ENCODE data around the gene METTL16.

Gene METTL16

GRCh38 chr17:2372180-2372579 lies 139.5 kb downstream of the METTL16 start:
- ATAC-seq: no peak
- no peak for TF ChIP-seq RARB (CRISPR knock-in tag; IDR thresholded peaks at IDR 0.05)
- TF ChIP-seq OSR1 (CRISPR knock-in tag; IDR thresholded peaks at IDR 0.05): no peak
- no peak for TF ChIP-seq ZC3H10 (CRISPR knock-in tag; IDR thresholded peaks at IDR 0.05)
- no peak for TF ChIP-seq TOX (CRISPR knock-in tag; IDR thresholded peaks at IDR 0.05; ENCODE audit: borderline replicate concordance)
- TF ChIP-seq POU6F1 (CRISPR knock-in tag; IDR thresholded peaks at IDR 0.05; ENCODE audit: borderline replicate concordance, low read depth): no peak
- TF ChIP-seq ZFP3 (CRISPR knock-in tag; IDR thresholded peaks at IDR 0.05): no peak
- TF ChIP-seq ESRRG (CRISPR knock-in tag; IDR thresholded peaks at IDR 0.05): no peak
- no peak for TF ChIP-seq ZNF70 (CRISPR knock-in tag; IDR thresholded peaks at IDR 0.05)
- no peak for TF ChIP-seq CREB5 (CRISPR knock-in tag; IDR thresholded peaks at IDR 0.05; ENCODE audit: low read depth)
- TF ChIP-seq CSDC2 (CRISPR knock-in tag; IDR thresholded peaks at IDR 0.05): no peak
- TF ChIP-seq GLIS3 (CRISPR knock-in tag; IDR thresholded peaks at IDR 0.05): no peak
- TF ChIP-seq SNAI2 (CRISPR knock-in tag; IDR thresholded peaks at IDR 0.05): no peak
- no peak for TF ChIP-seq CSRNP3 (CRISPR knock-in tag; IDR thresholded peaks at IDR 0.05)
- TF ChIP-seq ISL1 (CRISPR knock-in tag; IDR thresholded peaks at IDR 0.05): no peak
- no peak for TF ChIP-seq PATZ1 (CRISPR knock-in tag; IDR thresholded peaks at IDR 0.05; ENCODE audit: borderline replicate concordance)

GRCh38 chr17:2371183-2372130 lies 140.2 kb downstream of the METTL16 start:
- ATAC-seq: no peak
- TF ChIP-seq CSRNP3 (CRISPR knock-in tag; IDR thresholded peaks at IDR 0.05) (no peak), PATZ1 (CRISPR knock-in tag; IDR thresholded peaks at IDR 0.05; ENCODE audit: borderline replicate concordance) (no peak), CREB5 (CRISPR knock-in tag; IDR thresholded peaks at IDR 0.05; ENCODE audit: low read depth) (no peak), CSDC2 (CRISPR knock-in tag; IDR thresholded peaks at IDR 0.05) (no peak), PPARA (CRISPR knock-in tag; IDR thresholded peaks at IDR 0.05; ENCODE audit: borderline replicate concordance) (no peak)

- ATAC-seq: no peak
- no peak for TF ChIP-seq GLIS3 (CRISPR knock-in tag; IDR thresholded peaks at IDR 0.05)
- TF ChIP-seq OSR1 (CRISPR knock-in tag; IDR thresholded peaks at IDR 0.05): no peak
- TF ChIP-seq ZFP3 (CRISPR knock-in tag; IDR thresholded peaks at IDR 0.05): no peak
- TF ChIP-seq SNAI2 (CRISPR knock-in tag; IDR thresholded peaks at IDR 0.05): no peak
- TF ChIP-seq ARNTL (CRISPR knock-in tag; IDR thresholded peaks at IDR 0.05; ENCODE audit: borderline replicate concordance, low read depth): no peak
These were observed 141.5 kb downstream of the METTL16 start for GRCh38 chr17:2370211-2370589.
